Adrenal gland (tissue), 5 donors: ENCODE measurements around the gene PACRG.

ENCODE experiments used
- CTCF ChIP-seq, 6 experiments: fragments of 450-650 bp in 4 of 6; fragments of 200-600 bp in 2 of 6; sonication (generic) in 1 of 6; IDR thresholded peaks; 1 replicate in 5 of 6; 2 replicates in 1 of 6; pipeline versions ENCODE4 v1.5.1 to v1.8.0; 2016 to 2021; ENCODE audit warnings: antibody characterized with exemption in 6 of 6, mild to moderate bottlenecking in 2 of 6, moderate library complexity in 1 of 6
- POLR2A ChIP-seq, 2 donors: fragments of 450-650 bp; IDR thresholded peaks; one replicate each; pipeline ENCODE4 v1.6.1; 2017; ENCODE audit warnings: antibody characterized with exemption in 2 of 2, mild to moderate bottlenecking in 2 of 2, moderate library complexity in 1 of 2
- donor health status: DM: no; HTN: no; CAD: no.

- no peak for TF ChIP-seq CTCF (IDR thresholded peaks at IDR 0.05)
- TF ChIP-seq POLR2A (IDR thresholded peaks at IDR 0.05) = no peak
These were observed 525.9 kb downstream of the PACRG start for GRCh38 chr6:163253556-163254213.
